SU-DHL-6 (cell line): Measurements from ENCODE around the gene GSTO1.

Experiments
- CTCF ChIP-seq: fragments of 200-600 bp; sonication (generic); IDR thresholded peaks from one replicate; pipeline ENCODE4 v1.5.1; 2017; ENCODE audit warnings: antibody characterized with exemption, mild to moderate bottlenecking, low read length, moderate library complexity; ENCODE audit not compliant: insufficient read depth, poor library complexity, severe bottlenecking
- EZH2phosphoT487 ChIP-seq: fragments of 200-600 bp; sonication (generic), shearing (Covaris generic); conservative IDR thresholded peaks from 2 replicates; pipeline ENCODE4 v1.6.1; 2018; ENCODE audit warnings: mild to moderate bottlenecking, antibody characterized with exemption, low read length, moderate library complexity, mixed read lengths

DNA sequence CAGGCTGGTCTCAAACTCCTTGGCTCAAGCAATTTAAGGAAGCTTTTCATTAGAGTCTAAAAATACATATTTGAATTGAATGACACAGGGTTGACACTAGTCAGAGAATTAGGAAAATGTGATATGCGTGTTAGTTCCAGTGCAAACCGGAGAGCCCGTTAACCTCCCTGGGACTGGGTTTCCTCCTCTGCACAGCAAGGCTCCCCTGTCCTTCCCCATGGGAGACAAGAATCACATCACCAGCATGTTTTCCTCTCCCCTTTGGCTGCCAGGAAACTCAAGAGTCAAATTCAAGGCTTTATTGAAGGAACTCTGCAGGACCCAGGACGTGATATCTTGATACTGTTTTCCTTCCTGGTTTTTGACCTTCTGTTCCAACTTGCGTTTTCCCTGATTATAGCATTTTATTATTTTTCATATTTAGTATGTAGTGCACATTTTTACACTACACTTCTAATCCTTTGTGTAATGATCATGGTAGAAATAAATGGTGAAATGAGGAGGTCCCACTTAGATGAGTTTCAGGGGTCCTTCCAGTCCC is 39.2 kb downstream of the GSTO1 start:
- TF ChIP-seq CTCF (no peak), EZH2phosphoT487 (no peak)
